GM12891 (cell line): ENCODE measurements around the gene PLA2G2D.

ENCODE experiments used
- DNase-seq: peaks from one replicate; pipeline ENCODE4 v3.0.0; 2011; ENCODE audit warnings: low spot score; ENCODE audit not compliant: insufficient read length
- FAIRE-seq: peaks from 2 replicates; lab custom pipeline; 2011; peaks lifted over from hg19 to GRCh38; lab: Jason Lieb, UNC
- PAX5 ChIP-seq: IDR thresholded peaks from 2 replicates; pipeline ENCODE4 v1.6.1; 2011; ENCODE audit warnings: low read length, moderate library complexity, mild to moderate bottlenecking; ENCODE audit not compliant: insufficient read depth, severe bottlenecking
- POLR2A ChIP-seq: IDR thresholded peaks from 2 replicates; pipeline ENCODE4 v1.6.1; 2011; ENCODE audit warnings: low read depth, low read length, control low read depth
- POLR2AphosphoS5 ChIP-seq: IDR thresholded peaks from 2 replicates; pipeline ENCODE4 v1.6.1; 2011; ENCODE audit warnings: low read depth, low read length, control low read depth
- POU2F2 ChIP-seq: IDR thresholded peaks from 2 replicates; pipeline ENCODE4 v1.6.1; 2011; ENCODE audit warnings: low read depth, mild to moderate bottlenecking, control low read depth, low read length, moderate library complexity
- SPI1 ChIP-seq: IDR thresholded peaks from 2 replicates; pipeline ENCODE4 v1.6.1; 2011; ENCODE audit warnings: low read depth, low read length, control low read depth
- TAF1 ChIP-seq: IDR thresholded peaks from 2 replicates; pipeline ENCODE4 v1.6.1; 2011; ENCODE audit warnings: low read depth, low read length, control low read depth

PLA2G2D gene

DNA sequence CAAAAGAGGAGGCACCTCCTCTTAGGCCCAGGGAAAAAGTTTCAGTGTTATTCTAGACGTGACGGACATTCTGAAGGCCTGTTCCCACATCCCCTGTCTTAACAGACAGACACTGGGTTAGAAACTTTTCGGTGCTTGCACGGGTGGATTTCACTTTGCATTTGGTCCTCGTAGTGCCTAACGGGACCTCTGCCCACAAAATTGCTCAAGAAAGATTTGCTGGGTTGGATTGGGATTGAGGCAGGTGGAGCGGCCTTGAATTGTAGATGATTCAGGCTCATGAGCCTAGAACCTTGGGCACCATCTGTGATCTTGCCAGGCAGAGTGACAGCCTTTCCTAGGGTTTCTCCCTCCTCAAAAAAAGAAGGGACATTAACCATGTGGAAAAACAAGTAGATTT is 46.6 kb downstream of the PLA2G2D start:
- DNase-seq: no peak
- FAIRE-seq: no peak
- no peak for TF ChIP-seq PAX5
- no peak for TF ChIP-seq POLR2AphosphoS5
- TF ChIP-seq POU2F2: no peak
- no peak for TF ChIP-seq TAF1
- TF ChIP-seq POLR2A: no peak
- TF ChIP-seq SPI1: no peak

DNA sequence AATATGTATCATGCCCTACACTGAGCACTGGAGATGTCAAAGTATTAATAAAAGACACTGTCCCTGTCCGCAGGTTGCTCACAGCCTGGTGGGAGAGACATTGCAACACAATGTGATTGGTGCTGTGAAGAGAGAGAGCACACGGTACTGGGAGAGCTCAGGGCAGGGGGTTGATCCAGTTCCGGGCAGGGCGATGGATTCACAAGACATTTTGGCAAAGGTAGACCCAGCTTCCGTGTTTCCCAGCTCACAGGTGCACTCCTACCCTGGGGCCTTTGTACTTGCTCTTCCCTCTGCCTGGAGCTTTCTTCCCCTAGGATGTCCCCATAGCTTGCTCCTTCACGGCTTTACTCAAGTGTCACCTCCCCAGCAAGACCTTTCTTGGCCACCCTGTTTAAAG is 47.9 kb downstream of the PLA2G2D start:
- TF ChIP-seq POU2F2 (no peak), PAX5 (no peak), SPI1 (no peak), TAF1 (no peak), POLR2AphosphoS5 (no peak), POLR2A (no peak)
- FAIRE-seq: no peak
- DNase-seq: no peak

DNA sequence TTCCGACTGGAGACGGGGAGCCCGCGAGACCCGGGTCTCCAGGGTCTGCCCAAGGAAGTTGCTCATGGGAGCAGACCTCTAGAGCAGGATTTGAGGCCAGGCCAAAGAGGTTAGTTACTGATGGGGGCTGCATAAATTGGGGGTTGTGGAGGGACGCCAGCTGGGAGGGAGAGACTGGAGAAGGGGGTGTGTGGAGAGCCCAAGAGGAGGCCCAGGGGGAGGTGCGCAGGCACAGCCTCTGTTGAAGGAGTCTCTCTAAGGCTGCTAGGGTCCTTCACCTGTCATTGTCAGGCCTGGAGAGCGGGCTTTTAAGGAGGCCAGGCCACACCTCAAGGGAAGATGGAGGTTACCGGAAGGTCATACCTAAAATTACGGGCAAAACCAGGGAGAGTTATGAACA is 49.0 kb downstream of the PLA2G2D start:
- FAIRE-seq (no peak), DNase-seq (no peak)
- no peak for TF ChIP-seq TAF1
- TF ChIP-seq POLR2AphosphoS5: no peak
- no peak for TF ChIP-seq SPI1
- TF ChIP-seq POU2F2: no peak

DNA sequence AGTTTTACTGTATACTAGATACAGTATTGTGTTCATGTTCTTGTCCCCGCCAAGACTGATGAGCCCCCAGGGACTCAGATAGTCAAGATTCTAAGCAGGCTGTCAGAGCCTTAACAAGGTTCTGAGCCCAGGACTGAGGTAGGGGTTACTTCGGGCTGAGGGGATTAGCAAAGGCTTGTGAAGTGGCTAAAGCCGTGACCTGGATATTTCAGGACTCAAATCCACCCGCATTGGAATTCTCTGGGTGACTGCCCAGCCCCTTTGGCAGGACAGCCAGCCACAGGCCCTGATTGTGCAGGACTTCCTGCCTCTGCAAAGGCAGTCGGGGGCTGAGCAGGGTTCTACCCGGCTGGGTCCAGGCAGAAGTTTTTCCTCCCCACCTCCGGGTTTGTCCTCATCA is 49.5 kb downstream of the PLA2G2D start, which contains the start of gene PLA2G5:
TSS of gene PLA2G5 (plus strand) at position 321 of the 400 bp plus-strand sequence. CDS start 14,637 bp downstream, outside the sequence.
- no peak for FAIRE-seq
- no peak for DNase-seq
- TF ChIP-seq POLR2A (no peak), TAF1 (no peak), POLR2AphosphoS5 (no peak), PAX5 (no peak), POU2F2 (no peak), SPI1 (no peak)

DNA sequence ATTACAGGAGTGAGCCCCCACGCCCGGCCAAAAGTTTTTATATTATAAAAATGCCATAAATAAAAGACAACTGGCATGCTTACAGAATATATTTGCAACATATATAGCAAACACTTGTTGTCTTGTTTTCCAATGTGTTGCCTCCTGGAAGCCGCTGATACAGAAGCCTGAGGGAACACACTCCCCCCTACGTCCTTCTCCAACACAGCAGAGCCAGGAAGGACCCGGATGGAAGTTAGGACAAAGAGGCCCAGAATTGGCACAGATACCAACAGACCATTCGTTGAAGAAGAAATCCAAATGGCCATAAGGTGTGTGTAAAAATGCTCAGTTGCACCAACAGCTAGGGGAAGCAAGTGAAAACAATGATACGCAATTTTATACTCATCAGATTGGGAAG is 50.6 kb downstream of the PLA2G2D start:
- DNase-seq (no peak), FAIRE-seq (no peak)
- TF ChIP-seq POLR2A: no peak
- TF ChIP-seq POLR2AphosphoS5: no peak
- TF ChIP-seq POU2F2: no peak

DNA sequence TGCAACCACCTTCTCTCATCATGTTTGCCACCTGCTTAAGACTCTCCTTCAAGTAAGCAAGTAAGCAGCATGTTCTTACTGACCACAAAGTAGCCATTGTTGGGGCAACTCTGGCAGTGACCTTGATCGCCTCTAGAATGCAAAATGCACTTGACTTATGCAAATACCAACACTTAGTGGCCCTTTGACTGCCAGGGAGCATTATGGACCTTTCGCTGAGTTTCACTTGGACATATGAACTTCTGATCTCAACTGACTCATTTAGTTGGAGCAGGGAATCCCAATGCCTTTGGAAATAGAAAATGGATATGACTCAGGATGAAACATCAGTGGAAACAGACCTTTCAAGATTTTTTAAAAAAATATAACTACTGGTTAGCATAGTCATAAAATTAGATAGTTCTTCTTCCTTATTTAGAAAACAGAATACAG is 55.5 kb downstream of the PLA2G2D start:
- FAIRE-seq (no peak), DNase-seq (no peak)
- no peak for TF ChIP-seq POLR2AphosphoS5
- TF ChIP-seq TAF1: no peak
- no peak for TF ChIP-seq POU2F2
- TF ChIP-seq PAX5: no peak
- no peak for TF ChIP-seq POLR2A
